Measurements from ENCODE around the gene SORCS2.

The SORCS2 gene

GRCh38 chr4:7763788-7764187 is 571.5 kb downstream of the SORCS2 start:
- no peak for DNase-seq

DNA sequence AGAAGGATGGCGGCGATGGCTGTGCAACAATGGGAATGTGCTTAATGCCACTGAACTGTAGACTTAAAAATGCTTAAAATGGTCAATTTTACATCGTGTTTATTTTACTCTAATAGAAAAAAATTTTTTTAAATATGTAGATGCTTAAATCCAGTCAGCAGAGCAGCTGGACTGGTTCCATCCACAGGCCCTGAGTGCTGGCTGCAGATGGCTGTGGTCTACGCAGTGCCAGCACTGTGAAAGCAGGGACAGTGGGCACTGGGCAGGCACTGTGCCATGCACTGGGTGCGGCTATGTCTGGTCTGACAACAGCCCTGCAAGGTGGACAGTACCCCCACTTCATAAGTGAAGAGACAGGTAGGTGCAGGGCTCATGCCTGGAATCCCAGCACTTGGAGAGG is 572.1 kb downstream of the SORCS2 start:
- no peak for DNase-seq

- DNase-seq: no peak
These were observed 573.3 kb downstream of the SORCS2 start for GRCh38 chr4:7765666-7766065.

GRCh38 chr4:7766086-7766485 is 573.7 kb downstream of the SORCS2 start:
- no peak for DNase-seq

DNA sequence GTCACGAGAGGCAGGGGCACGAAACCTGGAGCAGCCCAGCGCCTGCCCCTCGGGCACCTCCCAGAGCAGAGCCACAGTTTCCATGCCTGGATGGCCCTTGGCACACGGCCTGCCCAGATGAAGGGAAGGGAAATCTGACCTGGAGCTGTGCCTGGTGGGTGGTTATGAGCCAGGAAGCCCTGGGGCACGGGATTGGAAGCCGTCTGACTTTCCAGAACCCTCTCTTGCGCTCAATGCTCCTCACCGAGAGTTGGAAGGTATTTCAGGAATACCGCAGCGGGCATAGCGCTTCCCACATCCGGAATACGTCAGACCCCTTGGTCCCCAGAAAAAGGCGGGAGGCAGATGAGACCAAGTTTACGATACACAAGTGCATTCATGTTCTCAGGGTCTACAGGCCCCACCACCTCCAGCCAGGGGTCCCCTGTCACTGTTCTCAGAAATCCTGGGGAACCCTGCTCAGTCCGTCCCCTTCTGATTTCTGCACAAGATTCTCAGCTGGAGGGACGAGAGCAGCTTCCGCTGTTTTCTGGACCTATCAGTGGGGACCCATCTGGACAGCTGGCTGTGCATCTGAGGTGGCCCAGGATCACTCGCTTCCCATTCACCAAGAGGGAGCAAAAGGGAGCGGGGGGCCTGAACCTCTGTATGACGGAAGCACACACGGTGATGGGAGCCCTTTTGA is 574.5 kb downstream of the SORCS2 start:
- no peak for DNase-seq

GRCh38 chr4:7767526-7767925 is 575.2 kb downstream of the SORCS2 start:
- DNase-seq: no peak

DNA sequence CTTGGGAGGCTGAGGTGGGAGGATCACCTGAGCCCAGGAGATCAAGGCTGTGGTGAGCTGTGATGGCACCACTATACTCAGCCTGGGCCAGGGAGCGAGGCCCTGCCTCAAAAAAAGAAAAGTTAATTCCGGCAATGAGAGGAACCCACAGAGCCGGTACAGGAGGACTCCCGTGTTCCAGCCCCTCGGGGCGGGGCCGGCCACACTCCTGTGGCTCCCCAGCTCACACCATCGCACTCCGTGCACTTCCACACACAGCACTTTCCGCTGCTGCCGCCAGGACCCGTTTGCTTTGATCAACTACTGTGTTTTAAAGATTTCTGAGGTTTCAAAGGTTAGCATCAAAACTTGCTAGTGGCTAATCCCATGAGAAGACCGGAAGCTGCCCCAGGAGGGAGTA is 575.6 kb downstream of the SORCS2 start:
- no peak for DNase-seq

DNA sequence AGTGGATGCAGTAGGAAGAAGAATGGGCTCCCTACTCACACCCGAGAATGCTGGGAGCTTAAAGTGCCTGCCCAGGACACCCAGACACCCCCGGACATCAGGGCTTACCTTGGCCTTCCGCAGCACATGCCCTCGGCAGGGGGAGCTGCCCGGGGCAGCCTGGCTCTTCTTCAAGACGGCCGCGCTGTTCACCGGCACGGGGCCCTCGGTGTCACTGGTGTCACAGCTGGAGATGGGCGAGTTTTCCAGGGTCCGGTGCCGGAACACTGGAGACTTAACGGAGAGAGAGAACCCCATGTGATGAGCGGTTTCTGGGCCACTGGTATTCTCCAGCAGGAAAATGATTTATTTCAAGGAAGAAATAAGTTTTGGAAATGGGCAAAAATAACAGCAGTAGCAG is 576.4 kb downstream of the SORCS2 start:
- no peak for DNase-seq

DNA sequence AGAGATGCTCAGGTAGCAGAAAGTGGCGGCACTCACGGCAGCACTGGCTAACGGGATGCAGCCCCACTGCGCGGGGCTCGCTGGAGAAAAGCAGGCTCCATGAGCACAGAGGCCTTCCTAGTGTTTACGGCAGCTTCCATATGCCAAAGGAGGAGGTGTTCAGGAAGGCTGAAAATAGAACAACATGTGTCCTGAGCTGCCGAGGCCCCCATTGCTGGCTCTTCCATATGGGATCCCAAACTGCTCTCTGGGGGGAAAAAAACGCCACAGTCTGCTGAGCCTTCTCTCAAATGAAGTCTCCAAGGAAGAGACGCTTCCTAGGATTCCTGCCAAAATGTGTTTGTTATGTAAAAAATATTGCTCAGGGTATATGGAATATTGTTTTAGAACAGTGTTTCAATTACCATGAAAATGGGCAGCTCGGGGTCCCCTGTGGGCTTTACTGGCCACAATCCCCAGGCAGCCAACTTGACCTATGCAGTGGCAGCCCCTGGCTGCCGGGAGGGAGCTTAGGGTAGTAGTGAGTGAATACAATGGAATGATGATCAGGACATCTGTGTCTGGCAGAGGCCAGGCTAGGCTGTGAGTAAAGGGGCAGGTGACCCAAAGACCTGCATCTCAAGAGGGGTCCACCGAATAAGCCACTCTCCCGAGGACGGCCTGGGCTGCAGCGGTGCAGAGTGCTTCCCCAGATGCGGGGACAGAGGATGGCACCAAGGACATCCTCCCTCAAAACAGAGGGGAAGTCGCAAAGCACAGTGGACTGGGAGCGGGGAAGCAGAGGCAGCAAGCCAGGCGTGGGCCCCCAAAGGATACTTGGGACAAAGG is 577.3 kb downstream of the SORCS2 start:
- DNase-seq: no peak

GRCh38 chr4:7770224-7771050 is 578.1 kb downstream of the SORCS2 start:
- peak; percentile 30 for DNase-seq

GRCh38 chr4:7771056-7771455 is 578.7 kb downstream of the SORCS2 start:
- peak; percentile 40 to 47 for DNase-seq

GRCh38 chr4:7771541-7772507 is 579.5 kb downstream of the SORCS2 start:
- DNase-seq: no peak

- no peak for DNase-seq
These were observed 580.5 kb downstream of the SORCS2 start for GRCh38 chr4:7772711-7773385.

GRCh38 chr4:7773401-7774180 is 581.3 kb downstream of the SORCS2 start:
- no peak for DNase-seq

DNA sequence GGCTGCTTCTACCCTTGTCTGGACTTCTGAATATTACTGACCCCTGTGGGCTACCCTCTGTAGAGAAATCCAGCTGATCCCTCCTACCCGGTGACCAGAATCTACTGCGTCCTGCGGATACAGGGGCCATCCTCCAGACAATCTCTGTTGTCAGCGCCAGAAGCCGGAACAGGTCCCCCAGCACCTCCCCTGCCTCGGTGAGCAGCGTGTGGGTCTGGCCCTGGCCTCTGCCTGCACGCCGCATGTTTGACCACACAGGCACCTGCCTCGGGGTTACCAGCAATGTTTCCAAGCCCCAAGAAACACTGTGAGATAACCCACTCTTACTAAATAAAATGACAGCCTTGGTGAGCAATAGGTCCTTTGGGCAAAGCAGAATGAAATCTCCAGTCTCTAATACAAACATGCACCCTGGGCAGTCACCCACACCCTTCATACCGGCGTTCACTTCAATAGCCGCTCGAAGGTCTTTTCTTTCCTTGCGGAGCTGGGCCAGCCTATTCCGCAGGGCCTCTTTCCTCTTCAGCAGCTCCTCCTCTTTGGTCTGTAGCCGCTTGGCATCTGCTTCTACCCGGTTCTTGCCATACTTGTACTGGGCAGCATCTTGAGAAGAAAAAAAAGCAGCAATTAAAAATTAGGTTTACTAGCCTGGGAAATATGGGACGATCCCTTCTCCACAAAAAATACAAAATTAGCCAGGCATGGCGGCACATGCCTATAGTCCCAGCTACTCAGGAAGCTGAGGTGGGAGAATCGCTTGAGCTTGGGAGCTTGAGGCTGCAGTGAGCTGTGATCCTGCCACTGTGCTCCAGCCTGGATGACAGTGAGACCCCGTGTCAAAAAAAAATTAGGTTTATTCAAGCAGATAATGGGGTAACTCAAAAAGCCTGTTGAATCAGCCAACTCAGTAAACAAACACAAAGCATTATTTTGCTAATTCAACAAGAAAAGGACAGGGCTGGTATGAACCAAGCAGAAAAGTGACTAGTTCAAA is 582.3 kb downstream of the SORCS2 start:
- DNase-seq: no peak

- DNase-seq: no peak
These were observed 583.1 kb downstream of the SORCS2 start for GRCh38 chr4:7775396-7775795.

DNA sequence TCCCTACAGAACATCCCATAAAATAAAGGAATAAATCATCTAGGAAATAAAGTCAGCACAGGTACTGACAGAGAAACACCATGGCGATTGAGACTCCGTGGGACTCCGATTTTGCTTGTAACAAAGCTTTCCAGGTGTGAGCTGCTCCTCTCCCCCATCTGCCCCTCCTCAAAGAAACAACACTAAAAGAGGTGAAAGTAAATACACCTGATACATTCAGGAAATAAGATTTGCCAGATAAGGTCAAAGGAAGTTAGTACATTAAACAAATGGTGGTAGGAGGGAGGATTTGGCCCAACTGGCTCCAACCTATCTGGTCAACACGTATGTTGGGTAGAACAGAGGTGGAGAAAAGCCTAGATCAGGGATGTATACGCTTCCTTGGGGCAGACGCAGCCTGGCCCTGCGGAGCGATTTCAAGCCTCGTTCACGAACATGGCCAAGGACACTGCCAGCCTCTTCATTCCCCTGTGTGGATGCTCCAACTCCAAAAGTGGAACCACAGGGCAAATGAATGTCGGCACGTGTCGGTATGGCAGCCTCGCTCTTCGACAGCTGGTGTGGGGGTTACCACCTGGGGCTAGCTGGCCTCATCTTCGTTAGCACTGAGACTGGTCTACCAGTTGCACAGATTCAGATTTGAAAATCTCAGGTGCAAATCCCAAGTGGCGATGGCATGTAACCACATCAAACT is 584.8 kb downstream of the SORCS2 start:
- DNase-seq: no peak

DNA sequence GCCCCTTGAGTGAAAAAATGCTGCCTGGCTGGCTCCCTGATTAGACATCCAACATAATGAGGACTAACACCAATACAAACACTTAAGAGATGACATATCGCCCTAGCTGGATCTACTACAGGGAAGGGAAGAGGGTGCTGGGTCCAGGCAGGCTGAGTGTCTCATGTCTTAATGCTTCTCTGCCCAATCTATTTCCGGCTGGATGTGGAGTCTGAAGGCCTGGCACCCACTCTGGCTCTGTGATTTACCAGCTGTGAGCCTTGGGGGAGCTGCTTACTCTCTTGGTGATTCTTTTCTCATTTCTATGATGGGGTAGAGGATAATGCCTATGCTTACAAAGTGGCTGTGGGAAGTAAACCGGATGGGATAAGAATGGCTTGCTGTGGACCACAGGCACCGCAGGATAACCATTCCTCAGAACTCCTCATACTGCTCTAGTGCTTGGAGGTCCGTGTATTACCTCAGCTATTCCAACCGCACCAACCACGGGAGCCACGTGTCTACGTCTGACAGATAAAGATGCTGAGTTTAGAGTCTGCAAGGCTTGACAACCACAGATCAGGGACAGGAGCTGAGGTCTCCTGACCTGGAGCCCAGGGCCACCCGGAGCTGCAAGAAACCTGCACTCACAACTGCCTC is 585.7 kb downstream of the SORCS2 start:
- no peak for DNase-seq
